HL-60/S4 (cell line): ENCODE data around the gene OR2C3.
"Not testable (repeated sequence)": the region's sequence is repeated elsewhere in the genome, so short reads cannot be mapped to it uniquely, and the experiment has no call there.

ENCODE experiments used
- in situ Hi-C: fragments of 300-500 bp; cut with MboI; formaldehyde crosslinking; loops from 2 replicates; pipeline ENCODE4 v1.14.3; 2022; ENCODE audit warnings: low sequenced_read_pairs

OR2C3 gene

DNA sequence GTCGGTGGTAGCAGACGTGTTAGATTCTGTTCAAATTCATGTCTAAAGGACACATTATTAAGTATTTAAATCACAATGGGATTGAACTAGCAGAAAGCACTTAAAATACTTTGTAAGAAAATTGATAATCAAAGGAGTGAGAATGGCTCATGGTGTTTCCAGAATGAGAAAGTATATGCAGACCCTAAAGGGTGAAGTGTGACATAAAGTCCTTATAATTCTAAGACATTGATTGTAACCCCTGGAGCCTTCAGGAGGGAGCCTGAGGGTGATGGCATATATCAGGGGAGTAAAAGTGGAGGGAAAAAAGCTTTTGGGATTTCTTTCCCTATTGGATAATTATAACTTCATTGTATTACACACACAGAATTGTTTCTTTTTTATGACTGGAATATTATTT lies at the start of gene OR2C3:
Gene OR2C3, minus strand, starts transcription at position 101 of the 400 bp plus-strand sequence. CDS start 3,929 bp downstream, outside the sequence.
- in situ Hi-C loops, result no loop called here

GRCh38 chr1:247578946-247579460 lies 42.8 kb upstream of the OR2C3 start:
- in situ Hi-C loops, result no loop called here

DNA sequence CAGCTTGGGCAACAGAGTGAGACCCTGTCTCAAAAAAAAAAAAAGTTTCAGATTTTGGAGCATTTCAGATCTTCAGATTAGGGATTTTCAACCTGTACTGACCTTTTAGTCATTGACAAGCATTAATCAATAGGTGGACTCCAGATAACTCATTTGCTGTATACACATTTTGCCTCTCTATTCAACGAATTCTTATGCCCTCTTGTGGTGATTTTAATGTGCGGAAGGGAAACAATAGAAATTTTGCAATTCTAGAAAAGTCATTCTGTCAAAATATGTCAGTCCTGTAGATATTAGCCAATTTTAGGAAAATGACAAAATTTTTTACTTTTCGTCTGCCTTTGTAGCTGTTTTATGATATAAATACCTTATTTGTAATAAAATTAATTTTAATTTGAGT lies 40.3 kb upstream of the OR2C3 start:
- in situ Hi-C loops, result no loop called here

GRCh38 chr1:247574664-247575063 lies 38.4 kb upstream of the OR2C3 start:
- in situ Hi-C loops, result no loop called here

DNA sequence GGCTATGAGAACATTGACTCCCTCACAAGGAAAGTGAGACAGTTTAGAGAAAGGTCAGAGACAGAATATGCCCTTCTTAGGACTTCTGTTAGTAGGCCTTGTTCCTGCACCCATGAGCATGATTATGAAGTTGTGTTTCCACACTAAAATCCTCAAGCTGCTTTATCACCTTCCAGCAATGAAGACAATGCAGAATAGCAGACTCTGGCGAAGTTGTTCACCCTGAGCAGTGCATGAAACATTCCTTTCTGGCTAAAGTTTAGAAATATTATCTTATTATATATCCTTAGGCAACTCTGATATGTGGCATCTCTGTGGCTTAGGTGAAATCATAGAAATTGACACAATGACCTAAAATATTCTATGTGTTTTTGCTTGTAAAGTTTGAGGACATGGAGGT lies 38.0 kb upstream of the OR2C3 start:
- in situ Hi-C loops, result no loop called here

DNA sequence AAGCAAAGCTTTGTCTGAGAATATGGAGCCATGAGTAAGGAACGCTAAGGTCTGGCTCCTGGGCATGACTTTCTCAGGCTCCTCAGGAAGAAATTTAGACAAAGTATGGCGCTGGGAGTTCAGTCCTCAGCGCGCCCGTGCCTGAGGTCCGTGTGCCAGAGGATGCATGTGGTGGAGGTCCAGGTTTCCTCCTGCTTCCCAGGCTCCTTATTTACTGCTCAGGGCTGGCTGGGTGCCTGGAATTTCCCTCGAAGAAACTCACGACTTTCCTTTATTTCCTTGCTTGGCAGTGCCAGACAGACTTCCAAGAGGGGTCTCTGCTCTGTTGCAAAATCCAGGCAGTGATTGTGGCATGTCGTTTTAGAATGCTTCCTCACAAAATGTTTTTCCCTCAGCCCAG lies 26.0 kb upstream of the OR2C3 start:
- in situ Hi-C loops, result no loop called here

- in situ Hi-C loops, result no loop called here
These were observed 25.5 kb upstream of the OR2C3 start for GRCh38 chr1:247561711-247562110.

- in situ Hi-C loops, result no loop called here
These were observed 21.9 kb upstream of the OR2C3 start for GRCh38 chr1:247557926-247558674.

DNA sequence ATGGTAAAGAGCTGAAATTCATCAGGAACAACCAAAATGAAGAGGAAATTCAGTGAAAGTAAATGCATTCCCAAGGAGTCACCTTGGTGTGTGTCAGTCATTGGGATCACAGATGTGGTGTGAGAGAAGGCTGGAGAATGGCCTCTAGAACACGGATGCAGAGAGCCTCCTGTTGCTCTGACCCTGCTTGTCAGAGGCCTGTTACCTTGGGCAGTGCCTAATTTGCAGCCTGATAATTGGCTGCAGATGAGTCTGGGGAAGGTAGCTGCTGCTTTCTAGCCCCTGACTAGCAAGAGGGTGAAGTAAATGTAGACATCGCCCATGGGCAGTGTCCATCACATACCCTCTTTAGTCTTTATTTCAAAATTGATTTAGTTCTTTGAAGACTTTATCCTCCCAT lies 16.0 kb upstream of the OR2C3 start:
- in situ Hi-C loops, result no loop called here

DNA sequence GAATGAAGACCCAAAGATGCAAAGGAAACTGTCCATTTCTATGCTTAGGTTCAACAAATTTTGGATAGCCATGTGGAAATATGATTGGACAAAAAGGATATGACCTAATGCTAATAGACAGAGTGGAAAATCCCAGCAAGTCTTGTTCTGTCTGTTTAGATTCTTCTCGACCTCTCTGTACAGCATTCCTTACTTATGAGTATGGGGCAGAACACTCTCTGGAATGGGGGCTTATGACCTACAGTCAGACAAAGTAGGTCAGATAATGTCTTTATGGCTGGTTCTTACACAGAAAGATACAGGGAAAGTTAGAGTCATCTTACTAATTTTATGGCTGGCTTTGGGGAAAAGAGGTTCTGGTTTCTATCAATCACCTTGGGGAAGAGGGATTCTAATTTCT lies 15.5 kb upstream of the OR2C3 start:
- in situ Hi-C loops, result no loop called here

- in situ Hi-C loops, result no loop called here
These were observed 12.5 kb upstream of the OR2C3 start, which contains the start of gene GCSAML for GRCh38 chr1:247548769-247549182. TSS of gene GCSAML (plus strand) at chr1:247549134. CDS start at chr1:247549192, 58 bp downstream.

GRCh38 chr1:247548092-247548491 lies 11.9 kb upstream of the OR2C3 start:
- in situ Hi-C loops, result no loop called here

- in situ Hi-C loops, result no loop called here
These were observed 6.6 kb upstream of the OR2C3 start for GRCh38 chr1:247542811-247543210.

DNA sequence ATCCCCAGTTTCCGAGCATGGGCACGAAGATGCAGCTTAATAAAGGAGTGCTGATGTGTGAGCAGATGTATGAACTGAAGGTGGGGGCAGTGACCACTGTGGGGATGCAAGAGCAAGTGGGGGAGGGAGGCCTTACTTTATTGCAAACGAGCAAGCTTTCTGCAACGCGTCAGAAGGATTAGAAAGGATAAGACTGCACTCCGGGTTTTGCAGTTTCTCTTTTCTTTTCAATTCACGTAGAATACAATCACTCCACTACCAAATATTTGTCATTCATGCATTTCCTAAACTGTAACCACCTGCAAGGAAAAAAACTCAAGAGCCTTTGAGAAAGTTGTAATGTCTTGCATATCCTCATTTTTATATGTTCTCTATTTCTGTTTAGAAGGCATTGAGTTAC lies 4.3 kb upstream of the OR2C3 start:
- in situ Hi-C loops, result no loop called here

- in situ Hi-C loops, result no loop called here
These were observed 3.0 kb upstream of the OR2C3 start for GRCh38 chr1:247539215-247539614.

DNA sequence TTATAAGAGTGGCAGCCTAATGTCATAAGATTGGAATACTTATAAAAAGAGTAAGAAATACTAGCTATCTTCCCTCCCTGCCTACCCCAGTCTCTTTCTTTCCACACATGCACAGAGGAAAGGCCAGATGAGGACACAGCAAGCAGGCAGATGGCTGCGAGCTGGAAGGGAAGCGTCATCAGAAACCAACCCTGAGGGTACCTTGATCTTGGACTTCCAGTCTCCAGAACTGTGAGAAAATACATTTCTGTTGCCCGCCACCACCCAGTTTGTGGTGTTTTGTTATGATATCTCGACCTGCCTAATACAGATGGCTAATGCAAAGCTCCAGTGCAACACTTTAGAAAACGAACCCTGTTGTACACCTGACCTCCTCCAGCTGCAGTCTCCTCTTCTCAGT lies 2.3 kb upstream of the OR2C3 start:
- in situ Hi-C loops, result no loop called here

DNA sequence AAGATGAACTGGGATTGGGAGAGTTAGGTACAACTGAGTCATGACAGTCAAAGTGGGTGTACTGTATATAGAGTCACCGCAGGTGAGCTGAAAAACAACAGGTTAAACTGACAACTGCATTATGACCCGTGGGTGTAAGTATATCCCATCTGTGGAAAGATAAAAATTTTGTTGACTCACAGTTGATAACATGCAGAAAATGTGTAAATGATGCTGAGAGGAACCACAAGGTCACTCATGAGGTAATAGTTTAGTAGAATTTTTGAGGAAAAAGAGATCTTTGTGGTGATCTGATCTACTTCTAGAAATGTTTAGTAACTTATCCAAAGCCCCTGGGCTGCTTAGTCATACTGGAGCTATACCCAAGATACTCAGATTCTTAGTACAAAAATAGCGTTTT lies 838 bp downstream of the OR2C3 start:
- in situ Hi-C loops, result no loop called here

GRCh38 chr1:247531937-247532336 lies 4.3 kb downstream of the OR2C3 start:
- in situ Hi-C loops, result no loop called here

DNA sequence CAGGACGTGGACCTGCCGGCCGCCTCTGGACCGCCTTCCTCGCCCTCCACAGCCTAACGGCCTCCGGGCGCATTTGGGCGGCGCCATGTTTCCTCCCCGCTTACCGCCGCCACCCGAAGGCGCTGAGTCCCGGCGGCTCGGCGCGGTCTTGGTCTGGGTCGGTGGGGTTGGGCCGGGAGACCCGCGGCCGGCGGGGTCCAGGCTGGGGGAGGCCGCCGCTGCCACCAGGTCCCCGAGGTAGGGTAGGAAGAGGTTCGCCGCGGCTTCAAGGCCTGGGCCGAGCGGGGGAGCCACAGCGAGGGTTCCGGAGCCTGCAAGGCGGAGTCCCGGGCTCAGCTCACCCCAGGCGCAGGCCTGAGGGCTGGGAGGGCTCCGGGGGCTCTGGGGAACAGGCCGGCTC lies 5.5 kb downstream of the OR2C3 start:
- in situ Hi-C loops, result no loop called here

GRCh38 chr1:247529771-247530355 lies 6.4 kb downstream of the OR2C3 start:
- in situ Hi-C loops, result no loop called here

DNA sequence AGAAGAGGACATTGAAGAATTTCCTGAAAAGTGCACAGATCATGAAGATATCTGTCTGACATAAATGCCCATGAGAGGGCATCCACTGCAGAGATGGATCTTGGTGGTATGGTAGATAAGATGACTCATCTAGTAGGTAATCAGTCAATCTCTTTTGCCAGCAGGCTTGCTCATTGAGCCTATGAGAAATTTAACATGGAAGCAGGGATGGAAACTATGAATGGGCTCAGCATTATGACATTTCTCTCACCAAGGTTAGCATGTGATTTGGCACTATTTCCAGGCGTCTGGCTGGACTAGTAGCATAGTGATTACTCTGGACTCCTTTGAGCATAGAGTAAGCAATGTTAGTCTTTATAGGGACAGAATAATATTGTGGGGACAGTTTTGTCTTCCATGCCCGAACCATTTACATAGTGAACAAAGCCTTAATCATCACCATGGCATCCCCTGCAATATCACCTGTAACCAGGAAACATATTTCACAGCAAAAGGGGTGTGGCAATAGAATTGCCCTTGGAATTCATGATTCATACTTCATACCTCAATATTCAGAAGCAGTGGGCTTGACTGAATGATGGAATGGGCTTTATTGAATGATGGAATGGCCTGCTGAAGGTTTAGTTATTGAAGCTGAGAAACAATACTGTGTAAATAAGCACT lies 7.3 kb downstream of the OR2C3 start:
- in situ Hi-C loops, result no loop called here

GRCh38 chr1:247521886-247522285 lies 14.4 kb downstream of the OR2C3 start:
- in situ Hi-C loops, result not testable (repeated sequence)
